ENCODE measurements around the gene UMAD1.

UMAD1 gene

GRCh38 chr7:7694542-7694941, 54.0 kb downstream of the UMAD1 start:
- no peak for DNase-seq

- no peak for DNase-seq
These were observed 54.7 kb downstream of the UMAD1 start for GRCh38 chr7:7695111-7695817.

DNA sequence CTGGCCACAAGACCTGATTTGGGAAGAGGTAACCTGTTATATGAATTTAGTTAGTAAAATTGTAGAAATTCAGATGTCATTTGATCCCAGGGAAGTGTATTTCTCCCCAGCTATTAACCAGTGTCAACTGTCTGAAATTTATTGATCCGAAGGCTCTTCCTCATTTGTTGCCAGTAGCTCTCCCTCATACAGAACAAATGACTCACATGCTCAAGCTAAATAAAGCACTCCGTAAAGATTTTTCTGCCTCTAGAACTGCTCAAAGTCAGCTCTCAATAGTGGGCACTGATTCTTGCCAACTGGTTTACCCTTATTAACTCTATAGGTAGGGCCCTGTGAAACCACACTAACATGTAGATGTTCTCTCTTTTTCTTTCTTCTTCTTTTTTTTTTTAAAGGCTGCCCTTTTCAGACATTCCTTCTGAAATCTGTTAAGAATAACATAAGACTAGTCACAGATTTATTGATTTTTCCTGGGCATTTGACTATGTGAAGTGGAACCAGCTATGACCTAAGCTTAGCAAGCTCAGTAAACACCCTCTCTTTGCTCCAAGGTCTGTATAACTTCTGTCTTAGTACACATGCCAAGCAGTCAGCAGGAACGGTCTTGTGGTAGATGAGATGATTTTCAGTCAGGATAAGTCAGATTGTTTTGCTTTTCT, 56.0 kb downstream of the UMAD1 start:
- no peak for DNase-seq

DNA sequence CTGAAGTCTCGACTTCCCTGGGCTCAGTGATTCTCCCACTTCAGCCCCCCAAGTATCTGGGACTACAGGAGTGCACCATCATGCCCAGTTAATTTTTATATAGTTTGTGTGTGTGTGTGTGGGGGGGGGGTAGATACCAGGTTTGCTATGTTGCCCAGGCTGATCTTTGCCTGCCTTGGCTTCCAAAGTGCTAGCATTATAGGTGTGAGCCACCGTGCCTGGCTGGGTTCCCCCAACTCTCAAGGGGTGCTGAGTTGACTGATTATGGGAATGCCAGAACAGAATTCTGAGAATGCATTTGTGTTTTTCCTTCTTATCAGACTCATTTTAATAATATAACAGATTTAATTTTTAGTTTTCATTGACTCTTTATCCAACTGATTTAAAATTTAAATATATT, 58.4 kb downstream of the UMAD1 start:
- DNase-seq, result no peak

DNA sequence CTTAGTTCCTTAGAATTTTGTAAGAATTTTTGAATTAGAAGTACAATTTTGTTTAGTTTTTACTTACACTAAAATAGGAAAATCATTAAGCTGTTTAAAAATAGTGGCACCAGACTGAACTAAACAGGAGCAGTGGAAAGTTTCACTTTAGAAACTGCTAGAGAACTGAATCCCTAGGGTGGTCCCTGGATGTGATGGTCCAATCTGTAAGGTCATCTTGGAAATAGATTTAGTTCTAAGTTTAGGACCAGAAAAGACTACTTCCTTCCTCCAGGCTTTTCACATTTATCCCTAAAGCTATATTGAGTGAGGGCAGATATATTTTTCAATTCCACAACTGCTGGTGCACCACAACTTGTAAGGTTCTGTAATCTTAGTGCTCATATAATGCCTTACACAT, 58.8 kb downstream of the UMAD1 start:
- no peak for DNase-seq

DNA sequence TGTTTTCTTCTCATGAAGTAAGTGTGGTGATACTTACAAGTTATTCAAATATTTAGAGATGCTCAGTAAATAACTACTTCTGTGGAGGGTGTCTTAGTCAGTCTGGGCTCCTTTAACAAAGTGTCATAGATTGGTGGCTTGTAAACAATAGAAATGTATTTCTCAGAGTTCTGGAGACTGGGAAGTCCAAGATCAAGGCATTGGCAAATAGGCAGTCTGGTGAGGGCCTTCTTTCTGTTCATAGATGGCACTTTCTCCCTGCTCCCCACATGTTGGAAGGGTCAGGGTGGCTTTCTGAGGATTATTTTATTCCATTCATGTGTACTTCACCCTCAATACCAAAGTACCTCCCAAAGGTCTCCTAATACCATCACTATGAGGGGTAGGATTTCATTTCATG, 59.4 kb downstream of the UMAD1 start:
- DNase-seq, result no peak

DNA sequence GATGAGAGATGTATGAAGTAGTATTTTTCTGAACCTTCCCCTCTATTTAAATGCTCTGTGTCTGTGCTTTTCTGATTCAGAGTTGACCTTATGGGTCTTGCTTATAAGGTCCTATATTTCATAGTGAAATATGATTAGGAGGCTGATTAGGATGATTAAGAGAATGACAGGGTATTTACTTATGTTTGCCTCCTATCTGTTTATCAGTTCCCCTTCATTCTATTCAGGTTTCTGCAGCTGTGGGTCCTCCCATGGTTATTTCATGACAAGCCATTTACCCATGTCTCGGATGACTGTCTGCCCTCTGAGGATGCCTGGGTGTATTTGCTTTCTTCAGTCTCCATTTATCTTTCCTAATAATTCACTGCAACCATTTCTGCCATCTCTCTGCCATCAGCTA, 61.0 kb downstream of the UMAD1 start:
- no peak for DNase-seq

DNA sequence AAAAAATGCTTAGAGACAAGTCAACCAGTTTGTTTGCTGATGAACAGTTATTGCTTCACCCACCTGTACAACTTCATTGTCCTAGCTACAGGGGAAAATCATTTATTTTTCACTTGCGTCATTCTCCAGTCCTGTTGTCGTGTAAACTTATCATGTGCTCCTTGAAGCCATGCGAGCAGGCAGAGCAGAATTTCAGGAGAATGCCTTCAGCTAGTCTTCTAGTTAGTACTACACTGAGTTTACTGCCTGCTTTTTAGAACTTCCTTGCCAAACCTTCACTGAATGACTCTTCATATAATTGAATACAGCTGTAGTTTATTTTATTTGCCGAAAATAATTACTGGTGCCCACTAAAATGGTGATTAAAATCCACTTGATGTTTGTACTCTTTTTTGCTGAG, 62.3 kb downstream of the UMAD1 start:
- no peak for DNase-seq

DNA sequence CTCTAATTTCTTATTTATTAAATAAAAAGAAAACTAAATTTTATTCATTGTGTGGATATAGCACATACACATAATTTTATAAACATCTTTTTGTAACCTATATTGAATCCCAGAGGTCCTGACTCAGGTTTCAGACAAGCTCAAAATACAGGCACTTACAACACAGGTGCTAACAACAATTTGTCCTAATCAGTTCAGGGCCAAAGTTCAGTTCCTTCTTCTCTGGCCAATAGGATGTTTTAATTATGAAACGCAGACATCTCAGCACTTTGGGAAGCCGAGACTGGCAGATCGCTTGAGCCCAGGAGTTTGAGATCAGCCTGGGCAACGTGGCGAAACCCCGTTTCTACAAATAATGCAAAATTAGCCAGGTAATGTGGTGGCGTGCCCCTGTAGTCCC, 62.9 kb downstream of the UMAD1 start:
- no peak for DNase-seq

DNA sequence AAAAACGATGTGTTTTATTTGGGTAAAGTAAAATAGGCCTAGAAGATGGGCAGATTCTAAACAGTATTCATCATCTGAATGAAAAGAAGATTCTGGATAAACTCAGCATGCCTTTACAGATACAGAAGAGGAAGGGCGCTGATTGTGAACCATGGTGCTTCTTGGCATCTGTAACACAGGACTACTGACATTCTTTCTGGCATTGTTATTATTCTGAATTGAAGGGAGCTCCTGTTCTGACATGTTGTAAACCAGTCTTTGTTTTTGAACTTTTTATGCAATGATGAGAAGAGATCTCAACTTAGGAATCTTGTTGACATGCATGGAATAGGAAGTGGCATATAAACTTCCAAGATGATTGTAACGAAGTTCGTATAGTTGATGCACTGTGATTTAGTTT, 64.3 kb downstream of the UMAD1 start:
- no peak for DNase-seq

DNA sequence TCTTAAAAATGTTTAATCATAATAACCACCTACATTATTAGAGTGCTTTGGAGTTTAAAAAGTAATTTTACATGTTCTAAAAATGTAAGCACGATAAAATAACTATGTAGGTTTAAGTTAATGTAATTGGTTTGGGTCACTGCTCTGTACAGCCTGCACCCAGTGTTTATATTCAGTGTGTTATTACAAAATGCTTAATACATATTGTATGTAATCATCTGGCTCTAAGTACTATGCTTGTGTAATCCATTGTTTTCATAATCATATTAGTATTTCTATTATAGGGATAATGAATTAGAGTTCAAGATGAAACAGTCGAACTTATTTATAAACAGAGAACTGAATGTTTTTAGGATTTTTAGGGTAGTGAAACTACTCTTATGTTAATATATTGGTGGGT, 64.8 kb downstream of the UMAD1 start:
- no peak for DNase-seq

DNA sequence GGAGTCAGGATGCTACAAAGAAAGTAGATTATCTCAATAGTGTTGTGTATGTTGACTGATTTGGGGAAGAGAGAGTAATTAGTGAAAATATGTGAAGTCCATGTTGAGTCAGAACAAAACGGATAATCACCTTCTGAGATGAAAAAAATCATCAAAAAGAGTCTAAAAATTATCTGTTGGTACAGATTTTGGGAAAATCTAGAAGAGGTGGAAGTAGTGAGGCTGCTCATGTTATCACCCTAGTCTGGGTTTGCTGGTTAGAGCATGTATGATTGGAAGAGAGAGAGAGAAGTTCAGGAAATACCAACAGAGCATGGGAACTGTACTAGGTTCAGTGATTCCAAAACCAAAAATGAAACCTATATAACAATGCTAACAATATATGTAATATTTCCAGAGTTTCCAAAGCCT, 65.6 kb downstream of the UMAD1 start:
- DNase-seq, result no peak

- no peak for DNase-seq
These were observed 66.1 kb downstream of the UMAD1 start for GRCh38 chr7:7706556-7707172.

DNA sequence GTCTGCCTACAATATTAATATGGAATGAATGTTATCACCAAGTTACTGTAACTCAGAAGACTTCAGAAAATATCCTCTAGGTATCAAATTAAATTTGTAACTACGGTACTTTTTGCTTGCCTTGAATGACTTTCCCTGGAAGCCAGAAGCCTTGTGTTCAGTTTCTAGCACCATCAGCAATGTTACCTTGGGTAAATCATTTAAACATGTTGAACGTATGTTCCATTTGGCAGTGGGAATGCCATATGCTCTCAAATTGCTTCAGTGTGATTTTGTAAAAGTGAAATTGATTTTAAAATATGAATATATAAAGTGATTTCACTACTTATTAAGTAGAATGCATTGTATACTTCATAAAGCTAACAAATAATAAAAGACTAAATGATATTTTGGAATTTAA, 66.7 kb downstream of the UMAD1 start:
- DNase-seq, result no peak

GRCh38 chr7:7707806-7708205, 67.3 kb downstream of the UMAD1 start:
- no peak for DNase-seq

DNA sequence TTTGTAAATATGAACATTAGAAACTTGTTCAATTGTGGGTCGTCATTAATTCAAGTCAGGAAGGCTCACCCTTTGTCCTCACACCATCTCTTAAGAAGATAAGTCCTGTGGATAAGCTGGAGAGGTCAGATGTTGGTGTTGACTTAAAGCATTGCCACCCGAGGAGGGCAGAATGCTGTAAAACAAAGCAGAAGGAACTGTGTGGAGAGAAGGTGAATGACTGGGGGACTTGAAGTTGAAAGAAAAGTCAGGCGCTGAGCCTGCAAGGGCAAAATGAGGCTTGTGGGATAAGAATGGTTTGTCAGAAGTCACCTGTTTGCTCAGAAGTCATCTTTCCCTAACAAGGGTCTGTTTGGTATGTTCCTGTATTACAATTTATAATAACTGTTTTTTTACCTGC, 68.7 kb downstream of the UMAD1 start:
- DNase-seq, result no peak

- DNase-seq, result no peak
These were observed 69.9 kb downstream of the UMAD1 start for GRCh38 chr7:7710469-7710868.

DNA sequence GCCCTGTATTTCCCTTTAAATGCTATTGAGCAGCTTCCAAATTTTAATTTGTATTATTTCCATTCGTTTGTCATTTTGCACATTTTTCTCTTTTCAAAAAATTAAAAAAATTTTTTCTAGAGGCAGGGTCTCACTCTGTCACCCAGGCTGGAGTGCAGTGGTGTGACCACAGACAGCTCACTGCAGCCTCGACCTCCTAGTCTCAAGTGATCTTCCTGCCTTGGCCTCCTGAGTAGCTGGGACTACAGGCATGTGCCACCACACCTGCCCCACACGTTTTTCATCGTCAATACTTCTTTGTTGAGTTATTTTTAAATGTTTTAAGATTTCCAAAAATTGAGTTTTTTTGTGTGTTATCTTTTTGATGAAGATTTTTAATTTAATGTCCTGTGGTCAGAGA, 73.2 kb downstream of the UMAD1 start:
- DNase-seq, result no peak

DNA sequence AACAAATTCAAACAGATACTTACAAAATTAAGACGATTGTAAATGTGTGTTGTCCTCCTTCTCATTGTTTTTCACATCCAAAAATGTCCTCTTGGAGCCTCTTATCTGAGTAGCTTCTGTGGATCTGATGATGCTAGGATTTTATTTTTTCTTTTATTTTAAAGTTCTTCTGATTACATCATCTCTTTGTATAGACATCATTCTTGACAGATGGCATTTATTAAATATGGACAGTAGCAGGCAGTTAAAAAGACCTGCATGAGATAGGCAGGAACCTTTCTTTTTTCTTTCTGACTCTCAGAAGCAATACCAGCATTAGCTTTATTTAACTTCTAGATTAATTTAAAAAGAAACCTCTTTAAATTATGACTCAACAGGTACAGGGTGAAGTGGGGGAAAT, 77.9 kb downstream of the UMAD1 start, which contains the start of gene RPA3:
Gene RPA3, minus strand, starts transcription at position 116 of the 400 bp plus-strand sequence. CDS start 78,189 bp downstream, outside the sequence.
- DNase-seq, result no peak

DNA sequence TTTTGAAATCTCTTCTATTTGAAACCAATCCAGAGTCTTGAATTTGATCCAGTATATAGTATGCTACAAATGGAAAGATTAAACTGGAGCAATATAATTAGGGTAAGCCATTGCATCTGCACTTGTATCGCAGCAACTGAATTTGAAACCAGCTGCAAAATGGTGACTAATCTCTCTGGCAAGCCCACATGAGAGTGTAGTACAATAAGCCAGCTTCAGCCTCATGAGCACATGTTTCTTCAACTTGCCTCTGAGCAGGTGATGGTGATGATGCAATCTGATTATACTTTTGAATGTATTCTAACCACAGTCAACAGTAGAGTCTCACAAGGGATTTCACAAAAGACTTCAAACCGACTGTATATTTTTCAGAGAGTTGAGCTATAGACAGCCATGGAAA, 78.7 kb downstream of the UMAD1 start:
- DNase-seq, result no peak

DNA sequence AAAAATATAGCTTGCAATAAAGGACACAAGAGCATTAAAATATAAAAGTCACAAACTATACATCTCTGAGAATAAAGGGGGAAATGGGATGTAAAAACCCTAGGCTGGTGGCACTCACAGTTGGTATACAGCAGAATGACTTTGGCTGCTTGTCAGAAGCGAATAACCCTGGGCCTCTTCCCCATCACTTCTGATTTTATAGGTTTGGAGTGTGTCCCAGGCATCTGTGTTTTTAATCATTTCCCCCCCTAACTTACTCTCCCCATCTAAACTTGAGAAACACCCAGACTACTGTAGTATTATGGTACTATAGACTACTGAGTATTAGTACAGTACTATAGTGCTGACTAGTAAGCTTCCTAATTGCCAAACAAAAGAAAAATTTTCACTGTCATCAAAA, 79.6 kb downstream of the UMAD1 start:
- no peak for DNase-seq

DNA sequence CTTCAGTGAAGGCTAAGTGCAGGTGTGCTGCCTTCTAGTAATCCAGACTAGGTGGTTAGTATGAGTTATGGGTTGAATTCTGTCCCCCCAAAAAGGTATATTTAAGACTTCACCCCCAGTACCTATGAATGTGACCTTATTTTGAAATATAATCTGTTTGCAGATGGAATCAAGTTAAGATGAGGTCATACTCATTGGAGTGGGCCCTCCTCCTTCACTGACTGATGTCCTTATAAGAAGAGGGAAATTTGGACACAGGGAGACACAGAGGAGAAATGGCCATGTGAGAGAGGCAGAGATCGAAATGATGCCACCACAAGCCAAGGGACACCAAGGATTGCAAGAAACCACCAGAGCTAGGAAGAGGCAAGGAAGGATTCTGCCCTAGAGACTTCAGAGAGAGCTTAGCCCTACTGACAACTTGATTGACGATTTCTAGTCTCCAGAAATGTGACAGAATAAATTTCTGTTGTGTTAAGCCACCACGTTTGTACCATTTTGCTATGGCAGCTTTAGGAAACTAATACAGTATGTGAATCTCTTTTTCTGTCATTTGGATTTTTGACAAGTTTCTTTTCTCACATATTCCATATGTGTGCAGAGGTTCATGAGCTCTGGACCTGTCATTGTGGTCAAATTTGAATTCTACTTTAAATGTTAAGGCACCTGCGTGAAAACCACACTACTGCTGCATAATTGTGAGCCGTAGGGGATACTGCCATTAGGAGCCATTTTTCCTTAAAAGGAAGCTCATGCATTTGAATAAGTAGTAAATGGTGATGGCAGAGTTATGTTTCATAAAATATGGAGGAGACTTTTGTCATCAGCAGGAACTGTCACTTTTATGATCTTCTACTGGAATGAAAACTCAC, 80.4 kb downstream of the UMAD1 start:
- no peak for DNase-seq

GRCh38 chr7:7731732-7732131, 91.2 kb downstream of the UMAD1 start:
- no peak for DNase-seq
